GM12872 (cell line): ENCODE data around the gene NCOA4.
A peak's percentile ranks its signal among the peaks of the same experiment; 100 is the strongest.

Source experiments
- TF ChIP-seq, protein P1 (sequence below): IDR thresholded peaks from 3 replicates; pipeline ENCODE4 v1.5.1; 2011; ENCODE audit warnings: low read depth, mild to moderate bottlenecking, low read length, moderate library complexity; ENCODE audit not compliant: insufficient read depth

NCOA4 gene

DNA sequence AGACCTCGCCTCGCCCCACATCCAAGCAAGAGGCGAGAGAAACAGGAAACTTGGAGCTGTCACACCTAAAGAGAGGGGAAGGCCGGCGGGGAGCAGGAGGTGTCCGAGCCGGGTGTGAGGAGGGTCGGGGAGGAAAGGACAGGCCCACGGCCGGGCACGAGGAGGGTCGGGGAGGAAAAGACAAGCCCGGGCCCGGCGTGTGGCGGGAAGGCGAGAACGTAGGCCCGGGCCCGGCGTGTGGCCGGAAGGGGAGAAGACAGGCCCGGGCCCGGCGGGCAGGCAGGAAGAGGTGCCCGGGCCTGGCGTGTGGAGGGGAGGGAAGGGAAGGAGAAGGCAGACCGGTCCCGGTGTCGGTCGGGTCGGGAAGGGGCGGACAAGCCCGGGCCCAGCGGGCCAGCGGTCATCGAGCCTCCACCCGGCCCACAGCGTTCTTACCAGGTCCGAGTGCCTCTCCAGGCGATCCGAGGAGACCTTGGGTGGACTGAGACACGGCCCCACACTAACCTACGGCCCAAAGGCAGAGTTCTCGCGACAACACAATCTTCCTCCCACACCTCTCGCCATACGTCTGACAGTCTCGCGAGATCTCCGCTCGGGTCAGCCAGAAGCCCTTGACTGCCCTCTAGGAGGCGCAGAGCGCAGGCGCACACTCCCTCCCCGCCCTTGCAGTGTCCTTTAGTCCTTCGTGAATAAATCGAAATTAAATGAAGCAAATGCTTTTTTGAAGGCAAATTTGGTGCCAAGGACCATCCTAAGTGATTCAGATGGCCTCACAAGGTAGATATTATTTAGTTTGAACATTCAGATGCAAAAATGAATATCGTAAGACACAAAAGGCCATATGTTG, at the start of gene NCOA4:
NCOA4 (minus strand) TSS at position 533 of the 847 bp plus-strand sequence. CDS start 13,943 bp downstream, outside the sequence.
- TF ChIP-seq, protein P1, sequence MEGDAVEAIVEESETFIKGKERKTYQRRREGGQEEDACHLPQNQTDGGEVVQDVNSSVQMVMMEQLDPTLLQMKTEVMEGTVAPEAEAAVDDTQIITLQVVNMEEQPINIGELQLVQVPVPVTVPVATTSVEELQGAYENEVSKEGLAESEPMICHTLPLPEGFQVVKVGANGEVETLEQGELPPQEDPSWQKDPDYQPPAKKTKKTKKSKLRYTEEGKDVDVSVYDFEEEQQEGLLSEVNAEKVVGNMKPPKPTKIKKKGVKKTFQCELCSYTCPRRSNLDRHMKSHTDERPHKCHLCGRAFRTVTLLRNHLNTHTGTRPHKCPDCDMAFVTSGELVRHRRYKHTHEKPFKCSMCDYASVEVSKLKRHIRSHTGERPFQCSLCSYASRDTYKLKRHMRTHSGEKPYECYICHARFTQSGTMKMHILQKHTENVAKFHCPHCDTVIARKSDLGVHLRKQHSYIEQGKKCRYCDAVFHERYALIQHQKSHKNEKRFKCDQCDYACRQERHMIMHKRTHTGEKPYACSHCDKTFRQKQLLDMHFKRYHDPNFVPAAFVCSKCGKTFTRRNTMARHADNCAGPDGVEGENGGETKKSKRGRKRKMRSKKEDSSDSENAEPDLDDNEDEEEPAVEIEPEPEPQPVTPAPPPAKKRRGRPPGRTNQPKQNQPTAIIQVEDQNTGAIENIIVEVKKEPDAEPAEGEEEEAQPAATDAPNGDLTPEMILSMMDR, result peak; percentile 86

DNA sequence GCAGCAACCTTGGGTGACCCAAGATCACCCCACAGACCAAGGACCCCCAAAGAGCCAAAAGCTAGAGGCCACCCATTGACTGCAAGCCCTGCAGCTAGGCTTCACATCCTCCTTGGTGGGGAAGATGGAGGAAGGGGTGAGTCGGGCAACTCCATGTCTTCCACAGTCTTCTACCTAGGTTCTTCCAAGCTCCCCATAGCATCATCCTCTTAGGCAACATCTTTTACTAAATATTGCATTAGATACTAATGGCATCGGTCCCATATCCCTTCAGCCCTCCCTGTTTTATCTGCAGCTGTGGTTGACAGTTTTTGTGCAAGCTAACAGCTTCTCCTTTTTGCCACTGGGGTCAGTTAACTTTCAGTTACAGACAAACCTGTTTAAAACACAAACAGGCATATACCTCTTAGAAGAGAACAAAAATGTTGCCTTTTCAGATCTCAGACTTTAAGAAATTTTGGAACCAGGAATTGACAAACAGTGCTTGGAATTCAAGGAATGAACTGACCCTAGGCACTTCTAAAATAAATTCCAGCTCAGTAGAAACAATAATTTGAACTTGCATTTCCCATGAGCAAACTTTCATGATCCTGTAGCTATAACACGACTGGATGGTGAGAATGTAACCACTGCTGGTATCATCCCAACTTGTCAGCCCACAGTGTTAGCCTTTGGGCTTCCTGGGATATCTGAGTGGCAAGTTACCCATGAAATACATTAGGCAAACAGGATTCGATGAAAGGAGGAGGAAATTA, 49.6 kb upstream of the NCOA4 start:
- TF ChIP-seq, protein P1, result no peak

DNA sequence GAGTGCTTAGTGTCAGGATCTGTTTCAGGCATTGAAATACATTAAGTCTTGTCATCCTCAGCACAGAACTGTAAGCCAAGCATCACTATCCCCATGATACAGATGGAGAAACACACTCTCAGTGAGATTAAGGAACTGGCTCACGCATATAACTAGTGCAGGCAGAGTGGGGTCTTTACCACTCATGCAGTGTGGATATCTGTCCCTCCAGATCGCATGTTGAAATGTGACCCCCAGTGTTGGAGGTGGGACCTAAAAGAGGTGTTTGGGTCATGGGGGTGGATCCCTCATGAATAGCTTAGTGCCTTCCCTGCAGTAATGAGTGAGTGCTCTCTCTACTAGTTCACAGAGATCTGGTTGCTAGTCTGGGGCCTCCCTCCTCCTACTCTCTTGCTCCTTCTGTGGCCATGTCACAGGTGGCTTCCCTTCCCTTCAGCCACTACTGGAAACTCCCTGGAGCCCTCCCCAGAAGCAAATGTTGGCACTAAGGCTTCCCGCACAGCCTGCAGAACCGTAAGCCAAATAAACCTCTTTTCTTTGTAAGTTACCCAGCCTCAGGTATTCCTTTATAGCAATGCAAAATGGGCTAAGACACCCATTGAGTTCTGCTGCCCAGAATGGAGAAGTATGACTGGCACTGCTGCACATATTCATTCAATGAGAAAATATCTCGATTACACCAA, 47.4 kb upstream of the NCOA4 start:
- TF ChIP-seq, protein P1, result no peak

DNA sequence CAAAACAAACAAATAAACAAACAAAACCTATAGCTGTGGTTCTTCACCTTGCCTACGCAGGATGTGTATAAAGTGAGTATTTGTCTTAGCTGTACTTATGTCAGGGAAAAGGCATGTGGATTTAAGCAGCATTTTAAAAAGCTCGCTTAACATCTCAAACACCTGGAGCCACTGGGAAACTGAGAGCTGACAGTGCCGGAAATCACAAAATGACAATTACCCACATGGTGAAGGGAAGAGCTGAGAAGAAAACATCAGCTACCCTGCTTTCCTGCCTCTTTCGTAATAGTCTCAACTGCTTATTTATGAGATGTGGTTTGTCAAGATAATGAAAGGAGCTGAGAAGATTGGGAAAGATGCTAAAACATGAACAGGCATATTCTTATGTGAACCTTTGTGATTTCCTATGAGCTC, 46.7 kb upstream of the NCOA4 start:
- TF ChIP-seq, protein P1, result no peak

DNA sequence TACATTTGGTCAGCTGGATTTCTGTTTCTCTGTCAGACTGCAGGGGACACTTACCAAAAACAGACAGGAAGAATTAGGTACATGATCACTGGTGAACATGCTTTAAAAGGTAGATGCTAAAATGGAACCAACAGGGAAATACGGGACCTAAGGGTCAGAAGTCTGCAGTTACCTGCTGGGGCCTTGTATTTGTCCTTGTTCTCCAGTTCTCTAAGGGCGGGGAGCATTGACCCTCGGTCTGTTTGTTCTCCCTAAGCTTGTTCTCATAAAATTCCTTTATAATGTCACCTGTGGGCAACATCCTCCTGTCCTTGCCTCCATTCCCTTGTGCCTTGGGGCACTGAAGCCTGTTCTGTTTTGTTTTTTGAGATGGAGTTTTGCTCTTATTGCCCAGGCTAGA, 45.4 kb upstream of the NCOA4 start:
- TF ChIP-seq, protein P1, result no peak

DNA sequence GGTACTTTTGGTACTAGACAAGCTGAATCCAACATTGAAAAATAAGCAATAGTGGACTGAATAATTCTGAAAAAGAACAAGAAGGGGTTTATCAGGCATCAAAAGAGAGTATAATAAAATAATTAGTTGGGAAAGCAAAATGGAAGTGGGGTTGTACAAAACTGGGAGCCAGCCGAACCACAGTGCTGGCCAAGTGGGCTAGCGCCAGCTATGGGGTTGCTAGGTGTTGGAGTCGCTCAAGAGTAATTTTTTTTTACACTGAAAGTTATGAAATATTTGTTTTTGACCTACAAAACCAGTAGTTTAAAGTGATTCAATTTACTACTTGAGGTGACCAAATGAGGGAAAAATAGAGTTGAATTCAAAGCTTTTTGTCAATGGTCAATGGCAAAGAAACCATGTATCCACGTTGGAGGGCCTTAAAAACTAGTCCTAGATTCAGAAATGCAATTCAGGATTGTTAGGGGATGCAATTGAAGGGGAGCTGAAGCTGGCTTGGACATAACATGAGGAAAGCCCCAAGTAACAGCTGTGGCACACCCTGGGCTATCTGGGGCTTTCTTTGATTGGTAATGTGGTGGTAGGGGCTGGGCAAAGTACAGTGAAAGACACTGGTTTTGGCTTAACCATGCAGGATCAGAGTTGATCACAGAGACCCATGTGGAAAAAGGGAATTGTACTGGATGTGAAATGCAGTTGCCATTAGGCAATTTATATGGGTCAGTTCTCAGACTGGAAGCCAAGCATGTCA, 43.9 kb upstream of the NCOA4 start:
- TF ChIP-seq, protein P1, result no peak

DNA sequence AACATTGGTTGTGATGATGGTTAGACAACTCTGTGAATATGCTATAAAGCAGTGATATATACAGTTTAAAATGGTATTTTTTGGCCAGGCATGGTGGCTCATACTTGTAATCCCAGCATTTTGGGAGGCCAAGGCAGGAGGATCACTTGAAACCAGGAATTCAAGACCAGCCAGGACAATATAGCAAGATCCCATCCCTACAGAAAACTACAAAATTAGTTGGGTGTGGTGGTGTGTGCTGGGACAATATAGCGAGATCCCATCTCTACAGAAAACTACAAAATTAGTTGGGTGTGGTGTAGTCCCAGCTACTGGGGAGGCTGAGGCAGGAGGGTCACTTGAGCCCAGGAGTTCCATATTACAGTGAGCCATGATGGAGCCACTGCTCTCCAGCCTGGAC, 43.1 kb upstream of the NCOA4 start:
- TF ChIP-seq, protein P1, result no peak
